Immature natural killer cell (primary cell): ENCODE measurements around the gene CDH13. TPM values are rescaled to one million over a fixed set of nuclear protein-coding genes. Genes with fewer than 3 reads are reported as not detected.
A peak's percentile ranks its signal among the peaks of the same experiment; 100 is the strongest.

Source experiments
- DNase-seq, 3 donors: peaks; one replicate each; pipeline ENCODE4 v3.0.0; 2022; ENCODE audit warnings: mixed read lengths in 1 of 3
- H3K27ac Mint-ChIP-seq, 6 donors: one replicate each; pipeline ENCODE4 v1.8.0; 2020; ENCODE audit warnings: mixed read lengths in 6 of 6, mild to moderate bottlenecking in 5 of 6, inconsistent platforms in 4 of 6, moderate library complexity in 3 of 6
- H3K27me3 Mint-ChIP-seq, 3 donors: one replicate each; pipeline ENCODE4 v1.8.0; 2020 to 2021; ENCODE audit warnings: low read depth in 3 of 3, mild to moderate bottlenecking in 3 of 3, mixed read lengths in 3 of 3, moderate library complexity in 3 of 3, inconsistent platforms in 1 of 3
- H3K36me3 Mint-ChIP-seq, 3 donors: one replicate each; pipeline ENCODE4 v1.8.0; 2020; ENCODE audit warnings: mixed read lengths in 3 of 3, inconsistent platforms in 2 of 3, mild to moderate bottlenecking in 2 of 3
- H3K4me1 Mint-ChIP-seq, 2 donors: one replicate each; pipeline ENCODE4 v1.8.0; 2020; ENCODE audit warnings: inconsistent platforms in 2 of 2, mild to moderate bottlenecking in 2 of 2, mixed read lengths in 2 of 2, moderate library complexity in 1 of 2
- H3K4me3 Mint-ChIP-seq, 5 donors: one replicate each; pipeline ENCODE4 v1.8.0; 2020; ENCODE audit warnings: mild to moderate bottlenecking in 5 of 5, mixed read lengths in 5 of 5, inconsistent platforms in 3 of 5, moderate library complexity in 3 of 5
- H3K9me3 Mint-ChIP-seq, 6 donors: one replicate each; pipeline ENCODE4 v1.8.0; 2020; ENCODE audit warnings: mild to moderate bottlenecking in 6 of 6, mixed read lengths in 6 of 6, inconsistent platforms in 4 of 6, moderate library complexity in 3 of 6
- polyA plus RNA-seq, 3 donors: library from polyadenylated mRNA; unstranded; fragments of 300-500 nt; fragmentation: Illumina TruSeq; gene quantifications; one replicate each; pipeline ENCODE4 v1.2.3, GENCODE V29; 2021

The CDH13 gene
- polyA plus RNA-seq, 3 donors from 2014 or later: not detected

- Mint-ChIP-seq H3K4me3 (no peak overlapping the region), H3K9me3 (no peaks in the 10 kb centered on the region), H3K27me3 (peaks cover 6 to 9% (median 7%) of the 10 kb centered on the region in 3 donors), H3K4me1 (peaks cover 0 to 3% of the 10 kb centered on the region in 2 donors), H3K27ac (no peak overlapping the region), H3K36me3 (peaks cover 0 to 4% (median 0%) of the 10 kb centered on the region in 3 donors)
- DNase-seq: no peak
Observed at GRCh38 chr16:82735673-82736091, 108.9 kb downstream of the CDH13 start.

GRCh38 chr16:82736224-82736623 lies 109.5 kb downstream of the CDH13 start:
- no peak overlapping the region for H3K27ac Mint-ChIP-seq
- H3K27me3 Mint-ChIP-seq: peaks cover 7 to 11% (median 9%) of the 10 kb centered on the region in 3 donors
- peaks cover 4 to 8% of the 10 kb centered on the region in 2 donors for H3K4me1 Mint-ChIP-seq
- H3K36me3 Mint-ChIP-seq: peaks cover 0 to 4% (median 0%) of the 10 kb centered on the region in 3 donors
- H3K4me3 Mint-ChIP-seq: no peak overlapping the region
- no peaks in the 10 kb centered on the region for H3K9me3 Mint-ChIP-seq
- DNase-seq: no peak

- Mint-ChIP-seq H3K27ac (no peak overlapping the region), H3K4me3 (no peak overlapping the region), H3K27me3 (peaks cover 5 to 11% (median 9%) of the 10 kb centered on the region in 3 donors), H3K36me3 (peaks cover 0 to 3% (median 0%) of the 10 kb centered on the region in 3 donors), H3K4me1 (peaks cover 5 to 10% of the 10 kb centered on the region in 2 donors), H3K9me3 (no peaks in the 10 kb centered on the region)
- no peak for DNase-seq
Observed at GRCh38 chr16:82738699-82739098, 111.9 kb downstream of the CDH13 start.

- no peak overlapping the region for H3K27ac Mint-ChIP-seq
- H3K4me1 Mint-ChIP-seq: peaks cover 5 to 10% of the 10 kb centered on the region in 2 donors
- no peak overlapping the region for H3K4me3 Mint-ChIP-seq
- no peaks in the 10 kb centered on the region for H3K36me3 Mint-ChIP-seq
- peaks cover 5 to 11% (median 7%) of the 10 kb centered on the region in 3 donors for H3K27me3 Mint-ChIP-seq
- no peak for DNase-seq
- H3K9me3 Mint-ChIP-seq: no peaks in the 10 kb centered on the region
Observed at GRCh38 chr16:82741073-82741615, 114.4 kb downstream of the CDH13 start.

- no peak overlapping the region for H3K27ac Mint-ChIP-seq
- H3K36me3 Mint-ChIP-seq: no peaks in the 10 kb centered on the region
- H3K4me3 Mint-ChIP-seq: no peak overlapping the region
Observed at GRCh38 chr16:82744958-82745357, 118.2 kb downstream of the CDH13 start.

GRCh38 chr16:82748026-82748425 lies 121.3 kb downstream of the CDH13 start:
- peak in 2 of 3 donors; percentile 6 to 14 for DNase-seq
- H3K9me3 Mint-ChIP-seq: no peaks in the 10 kb centered on the region
- H3K27ac Mint-ChIP-seq: peak overlapping the region in 1 of 6 donors; percentile 46
- peaks cover 17 to 23% of the 10 kb centered on the region in 2 donors for H3K4me1 Mint-ChIP-seq
- H3K27me3 Mint-ChIP-seq: peaks cover 0 to 8% (median 7%) of the 10 kb centered on the region in 3 donors
- peak overlapping the region in 2 of 5 donors; percentile 11 to 19 for H3K4me3 Mint-ChIP-seq
- H3K36me3 Mint-ChIP-seq: no peaks in the 10 kb centered on the region

More at GRCh38 chr16:82744958-82745357, 118.2 kb downstream of the CDH13 start:
- peaks cover 16 to 28% of the 10 kb centered on the region in 2 donors for H3K4me1 Mint-ChIP-seq
- H3K9me3 Mint-ChIP-seq: no peaks in the 10 kb centered on the region
- DNase-seq: no peak
- peaks cover 2 to 16% (median 5%) of the 10 kb centered on the region in 3 donors for H3K27me3 Mint-ChIP-seq

- Mint-ChIP-seq H3K4me3 (peak overlapping the region in 1 of 5 donors; percentile 20), H3K4me1 (peaks cover 17 to 23% of the 10 kb centered on the region in 2 donors), H3K27ac (no peak overlapping the region), H3K36me3 (no peaks in the 10 kb centered on the region), H3K27me3 (peaks cover 0 to 8% (median 7%) of the 10 kb centered on the region in 3 donors), H3K9me3 (no peaks in the 10 kb centered on the region)
- DNase-seq: no peak
Observed at GRCh38 chr16:82750068-82750467, 123.3 kb downstream of the CDH13 start.

GRCh38 chr16:82751020-82751419 lies 124.3 kb downstream of the CDH13 start:
- H3K27ac Mint-ChIP-seq: no peak overlapping the region
- H3K27me3 Mint-ChIP-seq: peaks cover 0 to 8% (median 7%) of the 10 kb centered on the region in 3 donors
- DNase-seq: no peak
- H3K9me3 Mint-ChIP-seq: no peaks in the 10 kb centered on the region
- H3K36me3 Mint-ChIP-seq: no peaks in the 10 kb centered on the region
- peaks cover 17 to 23% of the 10 kb centered on the region in 2 donors for H3K4me1 Mint-ChIP-seq
- no peak overlapping the region for H3K4me3 Mint-ChIP-seq

GRCh38 chr16:82752172-82752571 lies 125.4 kb downstream of the CDH13 start:
- Mint-ChIP-seq H3K27me3 (peaks cover 0 to 10% (median 7%) of the 10 kb centered on the region in 3 donors), H3K36me3 (no peaks in the 10 kb centered on the region), H3K9me3 (no peaks in the 10 kb centered on the region), H3K4me3 (no peak overlapping the region), H3K4me1 (peaks cover 17 to 23% of the 10 kb centered on the region in 2 donors), H3K27ac (no peak overlapping the region)
- no peak for DNase-seq

- Mint-ChIP-seq H3K27me3 (peaks cover 0 to 7% (median 5%) of the 10 kb centered on the region in 3 donors), H3K36me3 (no peaks in the 10 kb centered on the region), H3K9me3 (no peaks in the 10 kb centered on the region), H3K4me3 (no peak overlapping the region), H3K4me1 (peaks cover 9 to 14% of the 10 kb centered on the region in 2 donors), H3K27ac (no peak overlapping the region)
- no peak for DNase-seq
Observed at GRCh38 chr16:82753821-82754220, 127.1 kb downstream of the CDH13 start.

GRCh38 chr16:82754716-82755513 lies 128.1 kb downstream of the CDH13 start:
- Mint-ChIP-seq H3K27ac (no peak overlapping the region), H3K4me1 (peaks cover 6% of the 10 kb centered on the region in 2 donors), H3K27me3 (peaks cover 0 to 5% (median 3%) of the 10 kb centered on the region in 3 donors), H3K4me3 (no peak overlapping the region), H3K36me3 (no peaks in the 10 kb centered on the region), H3K9me3 (no peaks in the 10 kb centered on the region)
- DNase-seq: no peak

GRCh38 chr16:82755570-82756282 lies 129.0 kb downstream of the CDH13 start:
- H3K4me3 Mint-ChIP-seq: no peak overlapping the region
- no peak overlapping the region for H3K27ac Mint-ChIP-seq
- no peak for DNase-seq
- H3K4me1 Mint-ChIP-seq: peaks cover 4 to 5% of the 10 kb centered on the region in 2 donors
- H3K9me3 Mint-ChIP-seq: no peaks in the 10 kb centered on the region
- peaks cover 0 to 3% (median 2%) of the 10 kb centered on the region in 3 donors for H3K27me3 Mint-ChIP-seq
- H3K36me3 Mint-ChIP-seq: no peaks in the 10 kb centered on the region

- DNase-seq: no peak
- no peaks in the 10 kb centered on the region for H3K36me3 Mint-ChIP-seq
- no peak overlapping the region for H3K27ac Mint-ChIP-seq
- peaks cover 5 to 7% of the 10 kb centered on the region in 2 donors for H3K4me1 Mint-ChIP-seq
- H3K9me3 Mint-ChIP-seq: no peaks in the 10 kb centered on the region
- H3K27me3 Mint-ChIP-seq: peaks cover 0 to 3% (median 0%) of the 10 kb centered on the region in 3 donors
- H3K4me3 Mint-ChIP-seq: no peak overlapping the region
Observed at GRCh38 chr16:82756283-82756599, 129.5 kb downstream of the CDH13 start.

GRCh38 chr16:82758406-82758805 lies 131.6 kb downstream of the CDH13 start:
- Mint-ChIP-seq H3K4me3 (no peak overlapping the region), H3K27me3 (peaks cover 0 to 4% (median 0%) of the 10 kb centered on the region in 3 donors), H3K4me1 (peaks cover 15 to 24% of the 10 kb centered on the region in 2 donors), H3K36me3 (no peaks in the 10 kb centered on the region), H3K27ac (no peak overlapping the region), H3K9me3 (no peaks in the 10 kb centered on the region)
- no peak for DNase-seq
